Left cardiac atrium (tissue), 4 donors: Measurements from ENCODE around the gene ZP1. TPM values are rescaled to one million over a fixed set of nuclear protein-coding genes. Genes with fewer than 3 reads are reported as not detected.
A peak's percentile ranks its signal among the peaks of the same experiment; 100 is the strongest.

Experiments
- ATAC-seq, 2 donors: fragments of 200-7000 bp; cut with Tn5 transposase; one replicate each; pipeline ENCODE4 v1.9.1; 2020; ENCODE audit warnings: mild to moderate bottlenecking in 2 of 2, moderate library complexity in 2 of 2
- DNase-seq: peaks from one replicate; pipeline ENCODE4 v3.0.0-alpha.2; 2020
- intact Hi-C, 2 donors: fragments of 100-400 bp; cut with DNase I; formaldehyde crosslinking; loops; one replicate each; pipeline versions ENCODE4 v1.14.1 to v1.15.1; 2022 to 2023
- total RNA-seq, 2 donors: library from RNA; stranded (reverse); fragmentation: NEBNext Ultra II Directional; extraction: Animal tissue kit (Norgen Biotek cat#: 25700); gene quantifications; one replicate each; pipeline ENCODE4 v1.2.1, GENCODE V29; 2021
- donor health status: DM: no; HTN: yes; CAD: no.
- donor health status: DM: no; HTN: yes; CAD: no; lungs with severe emphysema.
- donor health status: DM: yes; HTN: yes; CAD: no.
- donor health status: Dilated cardiomyopathy.

Gene ZP1
- total RNA-seq, 2 donors from 2014 or later = not detected

- intact Hi-C loops = no loop called here
- ATAC-seq (no peak), DNase-seq (no peak)
These were observed 11.4 kb upstream of the ZP1 start, which contains the start of gene PTGDR2 for GRCh38 chr11:60855726-60856633. TSS of gene PTGDR2 (minus strand) at chr11:60855950. CDS start at chr11:60853722, 2,228 bp downstream.

GRCh38 chr11:60857378-60858232 is 9.7 kb upstream of the ZP1 start:
- DNase-seq (no peak), ATAC-seq (no peak)
- intact Hi-C loops = no loop called here

GRCh38 chr11:60858236-60858635 is 9.1 kb upstream of the ZP1 start:
- intact Hi-C loops = no loop called here
- ATAC-seq (no peak), DNase-seq (no peak)

GRCh38 chr11:60858731-60859464 is 8.4 kb upstream of the ZP1 start:
- DNase-seq = no peak
- intact Hi-C loops = no loop called here
- no peak for ATAC-seq

GRCh38 chr11:60859616-60860250 is 7.6 kb upstream of the ZP1 start:
- ATAC-seq (no peak), DNase-seq (no peak)
- intact Hi-C loops = no loop called here

GRCh38 chr11:60860943-60861342 is 6.4 kb upstream of the ZP1 start:
- intact Hi-C loops = no loop called here
- ATAC-seq (no peak), DNase-seq (no peak)

GRCh38 chr11:60862171-60862570 is 5.2 kb upstream of the ZP1 start:
- DNase-seq (no peak), ATAC-seq (no peak)
- intact Hi-C loops = no loop called here

- intact Hi-C loops = no loop called here
These were observed 3.5 kb upstream of the ZP1 start for GRCh38 chr11:60863550-60864521.

GRCh38 chr11:60864856-60865513 is 2.4 kb upstream of the ZP1 start:
- intact Hi-C loops = no loop called here
- DNase-seq = no peak
- no peak for ATAC-seq

More at GRCh38 chr11:60863550-60864521, 3.5 kb upstream of the ZP1 start:
- ATAC-seq = no peak
- no peak for DNase-seq

GRCh38 chr11:60867871-60868681 is 734 bp downstream of the ZP1 start:
- ATAC-seq (no peak), DNase-seq (no peak)
- intact Hi-C loops = no loop called here

- DNase-seq (no peak), ATAC-seq (no peak)
- intact Hi-C loops = no loop called here
These were observed 1.5 kb downstream of the ZP1 start for GRCh38 chr11:60868682-60869450.

GRCh38 chr11:60869451-60869825 is 2.1 kb downstream of the ZP1 start:
- intact Hi-C loops = no loop called here
- ATAC-seq (no peak), DNase-seq (no peak)

- intact Hi-C loops = no loop called here
- ATAC-seq = no peak
- DNase-seq = no peak
These were observed 2.9 kb downstream of the ZP1 start for GRCh38 chr11:60870276-60870675.

GRCh38 chr11:60870733-60871377 is 3.5 kb downstream of the ZP1 start:
- ATAC-seq (no peak), DNase-seq (no peak)
- intact Hi-C loops = no loop called here

GRCh38 chr11:60871378-60872061 is 4.2 kb downstream of the ZP1 start:
- DNase-seq (peak; percentile 51), ATAC-seq (peak; percentile 78 to 81)
- intact Hi-C loops = no loop called here
